GM21360 (cell line): ENCODE results near the gene DTNBP1.
"Not testable (repeated sequence)": the region's sequence is repeated elsewhere in the genome, so short reads cannot be mapped to it uniquely, and the experiment has no call there.

Experiments
- ATAC-seq: cut with Tn5 transposase; IDR thresholded peaks from one replicate; pipeline ENCODE4 v1.9.1; 2021; ENCODE audit warnings: mild to moderate bottlenecking, moderate library complexity; ENCODE audit not compliant: unreplicated experiment

DTNBP1 gene

DNA sequence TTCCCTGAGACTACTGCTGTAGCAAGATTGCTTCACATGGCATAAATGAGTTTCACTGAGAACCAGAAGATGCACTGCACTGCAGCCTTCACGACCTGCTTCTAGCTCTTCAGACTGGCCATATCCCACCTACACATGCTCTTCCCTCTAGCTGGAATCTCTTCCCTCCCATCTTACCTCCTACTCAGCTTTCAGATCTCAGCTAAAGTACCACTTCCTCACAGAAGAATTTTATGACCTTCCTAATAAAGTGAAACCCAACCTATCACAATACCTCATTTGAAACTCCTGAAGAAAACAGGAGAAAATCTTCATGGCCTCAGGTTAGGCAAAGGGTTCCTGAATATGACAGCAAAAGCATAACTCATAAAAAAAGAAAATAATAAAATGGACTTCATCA, 99.9 kb downstream of the DTNBP1 start:
- ATAC-seq = no peak

DNA sequence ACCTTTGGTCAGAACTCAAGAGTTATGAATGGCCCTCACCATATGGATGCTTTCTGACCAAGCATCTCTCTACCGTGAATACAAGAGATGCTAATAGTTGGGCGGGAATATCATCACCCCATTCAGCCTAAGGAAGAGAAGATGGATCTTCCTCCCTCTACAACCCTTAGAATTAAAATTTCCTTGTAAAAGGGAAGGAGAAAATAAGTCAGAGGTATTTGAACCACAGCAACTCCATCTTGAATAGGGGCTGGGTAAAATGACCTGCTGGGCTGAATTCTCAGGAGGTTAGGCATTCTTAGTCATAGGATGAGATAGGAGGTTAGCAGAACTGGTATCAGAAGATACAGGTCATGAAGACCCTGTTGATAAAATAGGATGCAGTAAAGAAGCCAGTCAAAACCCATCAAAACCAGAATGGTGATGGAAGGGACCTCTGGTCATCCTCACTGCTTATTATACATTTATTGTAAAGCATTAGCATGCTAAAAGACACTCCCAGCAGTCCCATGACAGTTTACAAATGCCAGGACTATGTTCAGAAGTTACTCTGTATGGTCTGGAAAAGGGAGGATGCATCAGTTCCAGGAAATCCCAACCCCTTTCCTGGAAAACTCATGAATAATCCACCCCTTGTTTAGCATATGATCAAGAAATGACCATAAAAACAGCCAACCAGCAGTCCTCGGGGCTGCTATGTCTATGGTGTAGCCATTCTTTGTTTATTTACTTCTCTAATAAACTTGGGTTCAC, 101.2 kb downstream of the DTNBP1 start:
- ATAC-seq = no peak

DNA sequence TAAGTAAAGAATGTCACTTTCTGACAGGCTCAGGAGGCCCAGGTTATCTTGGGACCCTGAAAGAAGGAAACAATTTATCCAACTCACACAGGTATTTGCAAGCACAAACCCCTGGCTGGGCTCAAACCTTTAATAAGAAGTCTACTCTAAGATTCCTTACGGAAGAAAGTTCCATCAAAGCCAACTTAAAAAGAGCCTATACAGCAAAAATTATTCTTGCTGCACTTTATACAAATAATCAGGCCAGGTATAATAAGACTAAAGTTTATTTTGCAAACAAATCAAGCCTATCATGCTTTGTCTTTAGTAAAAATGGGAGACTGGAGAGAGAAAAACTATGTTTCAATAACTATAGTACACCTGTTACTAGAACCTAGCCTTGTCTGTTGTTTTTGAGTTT, 102.1 kb downstream of the DTNBP1 start:
- ATAC-seq = no peak

DNA sequence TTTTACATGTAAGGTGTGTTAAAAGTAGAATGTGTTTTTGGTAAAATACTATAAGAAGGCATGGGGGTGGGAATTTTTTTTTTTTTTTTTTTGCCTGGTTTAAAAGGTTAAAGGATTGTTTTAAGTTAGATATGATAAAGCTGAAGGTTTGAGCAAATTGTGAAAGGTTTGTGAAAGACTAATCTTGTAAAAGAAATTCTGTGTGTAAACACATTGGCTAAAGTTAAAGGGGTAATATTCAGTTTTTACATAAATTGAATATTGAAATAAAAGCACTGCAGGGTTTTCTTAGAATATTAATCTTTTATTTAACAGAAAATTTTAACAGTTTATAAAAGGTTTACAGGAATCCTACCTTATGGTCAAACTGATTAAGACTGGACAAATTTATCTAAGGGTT, 105.7 kb downstream of the DTNBP1 start:
- no peak for ATAC-seq

DNA sequence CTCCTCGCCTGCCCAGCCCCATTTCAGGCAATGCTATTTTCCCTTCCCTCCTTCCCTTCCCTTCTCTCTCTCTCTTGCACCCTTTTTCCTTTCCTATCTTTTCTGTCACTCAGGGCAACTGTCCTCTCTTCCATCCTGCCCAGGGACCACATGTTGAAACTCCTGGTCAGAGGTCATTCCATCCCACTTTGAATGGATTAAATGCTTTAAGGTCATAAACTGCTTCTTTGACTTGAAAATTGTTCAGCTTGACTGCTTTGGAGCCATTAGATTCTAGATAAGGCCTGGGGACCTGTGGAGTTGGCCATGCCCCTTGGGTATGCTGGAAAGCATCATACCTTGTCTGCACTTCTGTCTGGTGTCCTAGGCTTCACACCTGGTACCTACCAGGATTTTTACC, 106.1 kb downstream of the DTNBP1 start:
- no peak for ATAC-seq

DNA sequence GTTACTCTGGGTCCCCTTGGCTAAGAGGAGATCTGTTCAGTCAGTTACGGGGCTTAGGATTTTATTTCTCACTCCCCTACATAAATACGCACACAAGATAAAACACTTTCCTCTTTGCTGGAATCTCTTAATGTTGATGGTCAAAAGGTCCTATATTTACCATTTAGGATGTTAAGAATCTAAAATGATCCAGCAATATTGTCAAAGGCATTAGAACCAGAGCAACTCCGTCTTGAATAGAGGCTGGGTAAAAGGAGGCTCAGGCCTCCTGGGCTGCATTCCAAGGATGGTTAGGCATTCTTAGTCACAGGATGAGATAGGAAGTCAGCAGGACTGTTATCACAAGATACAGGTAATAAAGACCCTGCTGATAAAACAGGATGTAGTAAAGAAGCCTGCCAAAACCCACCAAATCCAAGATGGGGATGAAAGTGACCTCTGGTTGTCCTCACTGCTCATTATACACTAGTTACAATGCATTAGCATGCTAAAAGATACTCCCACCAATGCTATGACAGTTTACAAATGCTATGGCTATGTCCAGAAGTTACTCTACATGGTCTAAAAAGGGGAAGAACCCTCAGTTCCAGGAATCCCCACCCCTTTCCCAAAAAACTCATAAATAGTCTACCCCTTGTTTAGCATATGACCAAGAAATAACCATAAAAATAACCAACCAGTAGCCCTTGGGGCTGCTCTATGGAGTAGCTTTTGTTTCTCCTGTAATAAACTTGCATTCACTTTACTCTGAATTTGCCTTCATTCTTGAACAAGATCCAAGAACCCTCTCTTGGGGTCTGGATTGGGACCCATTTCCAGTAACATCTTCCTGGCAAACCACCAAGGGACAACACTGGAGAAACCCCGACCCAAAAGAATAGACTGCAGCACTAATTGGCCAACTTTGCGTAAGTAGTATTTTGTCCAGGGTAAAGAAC, 107.5 kb downstream of the DTNBP1 start:
- ATAC-seq = no peak

DNA sequence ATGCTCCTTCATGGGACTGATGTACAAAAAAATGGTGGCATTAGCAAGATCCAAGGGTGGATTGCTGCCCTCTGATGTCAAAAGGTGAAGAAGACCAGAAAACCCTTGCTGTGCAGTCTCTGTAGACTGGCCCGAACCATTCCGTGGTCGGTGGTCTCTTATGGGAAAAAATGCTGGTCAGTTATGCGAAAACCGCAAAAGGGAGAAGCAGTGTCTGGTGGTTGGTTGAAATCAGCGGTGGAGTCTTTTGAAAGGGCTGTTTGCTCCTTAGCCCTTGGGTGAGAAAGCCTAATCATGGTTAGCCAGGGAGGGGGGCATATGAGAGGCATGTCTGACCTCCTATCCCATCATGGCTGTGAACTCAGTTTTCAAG, 108.1 kb downstream of the DTNBP1 start:
- no peak for ATAC-seq

DNA sequence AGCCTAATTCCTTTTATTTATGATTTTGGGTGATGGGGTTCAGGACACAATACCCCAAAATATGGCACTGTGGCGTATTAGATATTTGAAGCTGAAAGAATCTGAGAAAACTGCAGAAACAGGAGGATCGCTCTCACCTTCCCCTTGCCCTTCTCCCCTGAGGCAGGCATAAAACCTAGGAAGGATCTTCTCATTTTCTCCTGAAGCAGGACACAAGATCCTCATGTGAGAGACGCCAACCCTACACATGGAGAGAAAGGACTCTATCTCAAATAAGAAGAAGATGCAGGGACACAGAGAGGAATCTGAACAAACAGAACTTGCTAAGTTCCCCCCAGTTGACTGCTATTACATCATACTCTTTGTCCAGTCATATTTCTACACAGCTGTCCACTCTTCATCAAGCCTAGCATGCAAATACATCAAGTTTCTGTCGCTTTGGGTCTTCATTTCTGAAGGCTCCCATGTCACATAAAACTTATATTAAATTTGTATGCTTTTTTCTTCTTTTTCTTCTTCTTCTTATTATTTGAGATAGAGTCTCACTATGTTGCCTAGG, 109.0 kb downstream of the DTNBP1 start:
- no peak for ATAC-seq

DNA sequence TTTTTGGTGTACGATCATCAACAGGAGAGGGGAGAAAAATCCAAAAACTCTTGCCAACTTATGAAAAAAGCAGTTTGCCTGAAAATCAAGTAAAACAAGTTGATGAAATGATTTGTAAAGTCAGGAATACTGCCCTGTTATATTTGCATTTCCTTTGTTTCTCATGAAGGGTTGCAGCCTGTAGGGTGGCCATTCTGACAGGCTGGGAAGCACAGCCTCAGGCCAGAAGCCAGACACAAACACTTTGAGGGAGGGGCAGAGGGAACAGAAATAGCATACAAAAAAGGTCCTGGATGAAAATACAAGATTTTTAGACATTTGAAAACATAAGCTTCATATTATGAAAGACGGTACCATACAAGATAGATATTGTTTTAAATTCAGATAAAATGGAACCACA, 109.8 kb downstream of the DTNBP1 start:
- no peak for ATAC-seq

DNA sequence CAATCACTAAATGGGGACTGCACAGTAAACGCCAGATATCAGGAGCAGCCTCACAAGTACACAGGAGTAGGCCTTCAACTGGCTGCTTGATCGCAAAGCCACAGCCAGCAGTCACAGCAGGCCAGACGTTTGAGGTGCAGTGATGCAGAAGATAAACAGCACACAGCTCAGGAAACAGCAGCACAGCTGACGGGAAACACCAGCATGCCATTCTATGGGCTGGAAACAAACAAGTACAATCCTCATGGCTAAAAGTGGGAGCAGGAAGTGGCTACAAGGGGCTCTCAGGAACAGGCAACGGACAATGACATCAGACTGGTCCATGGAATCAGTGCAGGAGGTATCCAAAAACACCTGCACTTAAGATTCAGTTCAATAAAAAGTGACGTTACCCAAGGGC, 111.0 kb downstream of the DTNBP1 start:
- ATAC-seq = no peak

DNA sequence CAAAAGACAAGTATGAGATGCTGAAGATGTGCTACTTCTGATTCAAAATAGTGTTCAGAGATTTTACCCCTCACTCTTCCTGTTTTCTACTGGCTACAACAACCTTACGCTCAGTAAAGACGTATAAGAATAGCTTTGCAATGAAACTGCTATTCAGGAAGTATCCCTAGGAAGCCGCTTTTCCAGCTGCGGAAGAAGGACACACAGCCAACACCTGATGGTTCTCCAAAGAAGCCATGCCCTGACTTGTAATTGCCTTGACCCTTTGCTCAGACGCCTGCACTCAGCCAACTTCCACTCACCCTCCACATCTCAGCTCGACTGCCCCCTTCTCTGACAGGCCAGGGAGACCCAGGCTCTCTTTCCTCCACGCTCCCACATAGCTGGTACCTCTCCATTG, 111.6 kb downstream of the DTNBP1 start:
- no peak for ATAC-seq

DNA sequence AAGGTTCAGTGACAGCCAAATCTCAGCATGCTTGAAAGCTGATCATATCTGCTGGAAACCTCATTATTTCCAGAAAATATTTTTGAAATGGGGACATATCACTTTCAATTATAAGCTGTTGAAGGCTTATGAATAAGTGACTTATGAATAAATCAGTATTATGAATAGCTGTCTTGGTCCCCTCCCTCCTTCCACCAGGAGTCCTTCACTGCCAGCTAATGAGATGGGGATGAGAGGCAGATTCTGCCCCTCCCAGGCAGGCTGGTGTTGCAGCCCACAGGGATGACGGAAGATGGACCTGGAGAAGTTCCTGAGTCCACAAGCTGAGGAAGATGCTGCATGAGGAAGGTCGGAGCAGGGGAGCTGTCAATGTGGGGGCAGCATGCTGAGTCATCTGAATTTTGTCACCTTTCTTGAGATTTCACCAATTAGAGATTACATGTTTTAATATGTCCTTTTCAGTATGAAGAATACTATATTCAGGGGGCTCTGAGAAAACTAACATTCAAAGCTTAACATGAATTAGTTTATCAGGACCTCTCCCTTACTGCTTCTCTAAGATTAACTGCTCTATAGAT, 112.2 kb downstream of the DTNBP1 start:
- ATAC-seq = no peak

DNA sequence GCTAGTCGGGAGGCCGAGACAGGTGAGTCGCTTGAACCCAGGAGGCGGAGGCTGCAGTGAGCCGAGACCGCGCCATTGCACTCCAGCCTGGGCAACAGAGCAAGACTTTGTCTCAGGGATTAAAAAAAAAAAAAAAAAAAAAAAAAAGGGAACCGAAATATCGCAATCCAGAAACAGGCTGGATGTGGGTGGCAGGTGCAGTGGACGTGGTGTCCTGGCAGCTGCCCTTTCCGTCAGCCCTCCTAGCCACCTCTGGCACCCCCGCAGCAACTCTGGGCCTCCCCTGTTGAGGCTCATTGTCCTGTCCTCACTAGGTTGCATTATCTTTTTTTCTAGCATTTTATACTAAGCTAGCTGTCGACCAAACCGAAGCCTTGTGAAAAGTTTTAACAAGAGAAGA, 113.5 kb downstream of the DTNBP1 start:
- ATAC-seq = no peak

DNA sequence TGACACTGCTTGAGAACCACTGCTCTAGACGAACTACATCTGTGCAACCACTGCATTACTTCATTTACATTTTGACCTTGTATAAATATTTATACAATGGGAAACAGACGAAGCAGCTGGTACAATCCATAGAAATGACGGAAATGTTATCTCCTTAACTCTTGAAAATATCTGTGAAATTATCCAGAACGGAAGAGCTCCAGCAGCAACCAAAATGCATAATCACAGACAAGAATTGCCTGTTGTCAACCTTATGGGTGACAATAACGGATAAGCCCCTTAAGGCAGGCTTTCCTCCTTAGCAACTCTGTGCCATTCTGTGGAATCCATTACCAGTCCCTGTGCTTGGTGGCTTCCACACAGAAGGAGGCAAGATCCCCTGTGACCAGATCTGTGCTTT, 115.4 kb downstream of the DTNBP1 start:
- ATAC-seq = no peak

DNA sequence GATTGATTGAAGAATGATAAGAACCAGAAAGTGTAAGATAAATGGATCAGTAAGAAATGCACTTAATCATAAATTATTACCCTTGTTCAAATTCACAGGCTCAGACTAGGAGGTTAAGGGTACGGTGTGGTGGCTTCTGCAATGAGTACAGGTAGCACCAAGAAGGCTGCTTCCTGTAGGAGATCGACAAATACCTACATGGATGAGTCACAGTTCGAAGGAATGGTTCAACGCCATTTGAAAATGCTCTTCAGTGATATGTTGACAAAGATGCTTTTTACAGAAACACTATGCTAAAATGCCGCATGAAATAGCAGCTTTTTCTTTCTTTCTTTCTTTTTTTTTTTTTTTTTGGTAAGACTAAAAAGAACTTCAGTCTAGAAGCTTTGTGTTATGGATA, 116.2 kb downstream of the DTNBP1 start:
- ATAC-seq = no peak

DNA sequence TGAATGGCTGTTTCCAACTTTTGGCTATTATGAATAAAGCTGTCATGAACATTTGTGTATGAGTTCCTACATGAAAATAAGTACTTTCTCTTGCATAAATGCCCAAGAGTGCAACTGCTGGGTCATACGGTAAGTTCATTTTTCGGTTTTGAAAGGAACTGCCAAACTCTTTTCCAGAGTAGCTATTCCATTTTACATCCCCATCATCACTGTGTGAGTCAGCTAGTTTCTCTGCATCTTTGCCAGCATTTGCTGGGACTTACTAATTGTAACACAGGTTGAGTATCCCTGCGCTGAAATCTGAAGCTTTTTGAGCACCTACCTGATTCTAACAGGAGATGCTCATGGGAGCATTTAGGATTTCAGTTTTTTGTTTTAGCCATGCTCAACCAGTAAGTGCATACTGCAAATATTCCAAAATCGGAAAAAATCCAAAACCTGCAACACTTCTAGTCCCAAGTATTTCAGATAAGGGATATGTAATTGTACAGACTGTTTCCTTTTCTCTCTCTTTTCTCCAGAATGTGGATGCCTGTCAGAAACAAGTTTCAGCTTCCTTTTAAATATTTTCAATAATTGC, 118.4 kb downstream of the DTNBP1 start:
- ATAC-seq = no peak

DNA sequence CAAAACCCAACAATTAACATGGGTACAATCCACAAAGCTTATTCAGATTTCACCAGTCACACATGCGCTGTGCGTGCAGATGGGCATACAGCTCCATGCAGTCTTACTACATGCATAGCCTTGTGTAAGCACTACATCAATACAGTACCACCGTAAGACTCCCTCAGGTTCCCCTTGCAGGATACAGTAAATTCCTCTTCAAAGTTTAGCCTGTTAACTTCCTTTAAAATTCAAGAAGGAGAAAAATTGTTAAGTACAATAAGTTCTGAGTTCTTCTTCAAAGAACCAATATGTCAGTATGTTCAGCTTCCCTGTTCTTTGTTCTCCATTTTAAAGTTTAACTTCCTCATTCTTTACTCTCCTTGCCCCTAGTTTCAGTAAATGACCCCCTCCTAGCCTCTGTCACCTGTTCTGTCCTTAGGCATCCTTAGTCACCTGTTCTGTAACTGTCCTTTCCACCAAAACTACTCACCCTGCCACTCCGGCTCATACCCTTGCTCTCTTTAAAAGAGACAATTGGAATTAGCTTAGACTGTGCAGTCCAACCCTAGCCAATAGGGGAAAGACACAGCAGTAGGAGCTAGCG, 119.4 kb downstream of the DTNBP1 start:
- ATAC-seq = not testable (repeated sequence)

DNA sequence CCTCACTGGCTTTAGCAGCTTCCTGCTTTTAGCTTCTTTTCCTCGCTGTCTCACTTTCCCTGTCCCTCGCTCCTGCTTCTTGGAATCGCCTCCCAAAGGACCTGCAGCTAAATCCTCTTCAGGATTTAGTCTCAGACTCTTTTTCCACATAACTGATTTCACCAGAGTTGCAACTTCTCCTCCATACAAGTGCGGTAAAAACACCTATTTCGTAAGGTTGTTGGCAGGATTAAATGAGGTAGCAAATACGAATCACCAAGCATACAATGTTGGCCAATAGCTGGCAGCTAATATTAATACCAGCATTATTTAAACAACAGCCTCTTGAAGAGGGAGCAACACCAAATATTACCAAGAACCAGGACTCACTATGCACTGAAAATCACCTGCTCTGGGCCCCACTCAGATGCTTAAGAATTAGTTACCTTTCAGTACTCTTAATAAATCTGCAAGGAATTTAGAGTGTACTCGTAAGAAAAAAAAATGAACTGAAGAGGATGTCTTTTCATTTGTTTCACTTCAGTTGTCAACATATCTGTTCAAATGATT, 123.0 kb downstream of the DTNBP1 start:
- no peak for ATAC-seq

DNA sequence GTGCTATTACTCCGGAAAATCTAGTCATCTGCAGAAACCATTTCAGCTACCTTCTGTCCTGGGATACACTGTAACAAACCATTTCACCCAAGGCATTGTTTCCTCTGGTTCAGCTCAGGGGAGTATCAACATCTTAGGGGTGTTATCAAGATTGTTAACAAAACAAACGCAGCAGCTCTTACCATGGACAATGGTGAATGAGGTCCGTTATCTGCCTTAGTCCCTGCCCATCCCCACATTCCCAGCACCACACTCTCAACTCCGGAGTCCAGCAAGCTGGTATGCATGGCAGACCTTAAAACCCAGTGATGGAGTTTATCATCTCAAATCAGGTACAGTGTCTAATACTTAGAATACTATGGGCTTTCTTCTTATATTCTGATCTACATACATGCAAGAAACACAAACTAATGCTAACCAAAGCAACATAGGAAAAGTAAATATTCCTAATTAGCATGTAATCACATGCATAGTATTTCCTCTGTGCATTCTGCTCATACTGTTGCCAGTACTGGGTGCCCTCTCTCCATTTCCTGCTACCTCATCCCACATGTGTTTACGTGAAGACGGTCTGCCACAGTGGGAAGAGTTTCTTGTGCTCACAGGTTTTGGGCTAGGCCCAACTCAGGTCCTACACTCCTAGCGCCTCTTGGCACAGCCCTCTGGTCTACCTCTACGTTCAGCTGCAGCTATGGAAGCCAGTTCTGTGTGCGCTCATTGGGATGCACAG, 123.9 kb downstream of the DTNBP1 start:
- ATAC-seq = no peak

DNA sequence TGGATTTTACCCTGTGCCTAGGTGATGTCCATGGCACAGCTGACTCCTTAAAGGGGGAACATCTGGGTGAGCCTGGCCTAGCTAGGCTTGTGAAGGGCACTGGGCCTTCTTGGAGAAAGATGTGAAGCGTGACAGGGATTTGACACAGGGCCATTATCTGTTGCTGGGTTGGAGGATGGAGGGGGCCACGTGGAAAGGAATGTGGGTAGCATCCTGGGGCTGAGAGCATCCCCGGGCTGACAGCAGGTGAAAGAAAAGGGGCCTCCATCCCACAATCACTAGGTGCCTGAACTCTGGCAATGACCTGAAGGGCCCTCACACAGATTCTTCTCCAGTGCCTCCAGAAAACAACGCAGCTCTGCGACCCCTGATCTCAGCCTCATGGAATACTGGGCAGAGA, 124.7 kb downstream of the DTNBP1 start:
- no peak for ATAC-seq
